ENCODE results near the gene BPI. TPM values are rescaled to one million over a fixed set of nuclear protein-coding genes. Genes with fewer than 3 reads are reported as not detected.

Gene BPI
- total and polyA plus RNA-seq, 2 donors (not counting 1 experiment from before 2014, with no cell fraction given), result 0.10 to 0.44 TPM

DNA sequence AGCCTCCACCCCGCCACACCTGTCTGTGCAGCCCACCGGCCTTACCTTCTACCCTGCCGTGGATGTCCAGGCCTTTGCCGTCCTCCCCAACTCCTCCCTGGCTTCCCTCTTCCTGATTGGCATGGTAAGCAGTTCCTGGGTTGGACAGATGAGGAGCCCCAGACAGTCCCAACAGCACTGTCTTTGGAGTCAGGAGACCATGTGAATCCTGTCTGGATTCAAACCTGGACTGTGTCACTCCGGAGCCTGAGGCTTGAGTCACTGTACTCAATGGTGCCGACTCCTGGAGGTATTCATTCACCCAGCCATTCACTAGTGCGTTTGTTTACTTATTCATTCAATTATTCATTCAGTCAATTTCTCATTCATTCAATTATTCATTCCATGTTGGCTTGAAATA, 22.4 kb downstream of the BPI start:
- TF ChIP-seq, protein P1, sequence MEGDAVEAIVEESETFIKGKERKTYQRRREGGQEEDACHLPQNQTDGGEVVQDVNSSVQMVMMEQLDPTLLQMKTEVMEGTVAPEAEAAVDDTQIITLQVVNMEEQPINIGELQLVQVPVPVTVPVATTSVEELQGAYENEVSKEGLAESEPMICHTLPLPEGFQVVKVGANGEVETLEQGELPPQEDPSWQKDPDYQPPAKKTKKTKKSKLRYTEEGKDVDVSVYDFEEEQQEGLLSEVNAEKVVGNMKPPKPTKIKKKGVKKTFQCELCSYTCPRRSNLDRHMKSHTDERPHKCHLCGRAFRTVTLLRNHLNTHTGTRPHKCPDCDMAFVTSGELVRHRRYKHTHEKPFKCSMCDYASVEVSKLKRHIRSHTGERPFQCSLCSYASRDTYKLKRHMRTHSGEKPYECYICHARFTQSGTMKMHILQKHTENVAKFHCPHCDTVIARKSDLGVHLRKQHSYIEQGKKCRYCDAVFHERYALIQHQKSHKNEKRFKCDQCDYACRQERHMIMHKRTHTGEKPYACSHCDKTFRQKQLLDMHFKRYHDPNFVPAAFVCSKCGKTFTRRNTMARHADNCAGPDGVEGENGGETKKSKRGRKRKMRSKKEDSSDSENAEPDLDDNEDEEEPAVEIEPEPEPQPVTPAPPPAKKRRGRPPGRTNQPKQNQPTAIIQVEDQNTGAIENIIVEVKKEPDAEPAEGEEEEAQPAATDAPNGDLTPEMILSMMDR (IDR thresholded peaks at IDR 0.05), result no peak
- no peak for TF ChIP-seq EZH2 (IDR thresholded peaks at IDR 0.05; ENCODE audit: borderline replicate concordance, insufficient read depth, low read depth, low read length, poor library complexity, severe bottlenecking)
- Histone ChIP-seq H3K79me2 (ENCODE audit: control insufficient read depth, insufficient read depth, low read length) (no peaks in the 10 kb centered on the region), H2AFZ (ENCODE audit: insufficient read depth, low read depth, low read length, poor library complexity, severe bottlenecking) (no peak overlapping the region), H3K9me3 (ENCODE audit: control extremely low read depth in 1 of 3, control insufficient read depth in 2 of 3, insufficient read depth in 1 of 3, low read length in 2 of 3) (peaks cover 0 to 9% (median 2%) of the 10 kb centered on the region in 3 donors), H3K36me3 (replicated peaks in 1 of 2; ENCODE audit: control extremely low read depth in 1 of 2, control insufficient read depth in 1 of 2, extremely low read depth in 1 of 2, insufficient read depth in 2 of 2, low read length in 1 of 2) (no peaks in the 10 kb centered on the region), H3K4me1 (ENCODE audit: control insufficient read depth in 2 of 2, insufficient read depth in 2 of 2, low read length in 2 of 2) (no peaks in the 10 kb centered on the region), H3K4me2 (replicated peaks; ENCODE audit: low read depth, low read length, poor library complexity, severe bottlenecking) (no peak overlapping the region), H4K20me1 (ENCODE audit: control insufficient read depth, insufficient read depth, low read length, poor library complexity, severe bottlenecking) (no peaks in the 10 kb centered on the region), H3K9ac (ENCODE audit: low read length) (no peak overlapping the region), H3K27me3 (replicated peaks in 1 of 4; ENCODE audit: control extremely low read depth in 1 of 4, control insufficient read depth in 3 of 4, insufficient read depth in 4 of 4, low read length in 3 of 4) (peaks cover 0 to 11% (median 0%) of the 10 kb centered on the region in 4 experiments), H3K4me3 (ENCODE audit: control extremely low read depth in 1 of 5, extremely low read depth in 1 of 5, insufficient read depth in 1 of 5, low read depth in 2 of 5, low read length in 4 of 5) (no peak overlapping the region), H3K27ac (ENCODE audit: low read length in 2 of 2) (no peak overlapping the region)
- H3K4me3 Mint-ChIP-seq, result no peak overlapping the region
- no peak overlapping the region for H3K27ac Mint-ChIP-seq
- peaks cover 20% of the 10 kb centered on the region for H3K27me3 Mint-ChIP-seq
- H3K9me3 Mint-ChIP-seq (ENCODE audit: insufficient read depth), result peaks cover 10% of the 10 kb centered on the region
- H3K4me1 Mint-ChIP-seq, result no peaks in the 10 kb centered on the region
- 93% methylated on average over 6 of the region's 7 CpGs for WGBS (ENCODE audit: insufficient coverage)
- intact Hi-C loops (cut with micrococcal nuclease), result no loop called here
- ATAC-seq (ENCODE audit: low read depth), result no peak
- CTCF ChIA-PET, result no interaction called here
- DNase-seq, result no peak
- POLR2A ChIA-PET, result no interaction called here

DNA sequence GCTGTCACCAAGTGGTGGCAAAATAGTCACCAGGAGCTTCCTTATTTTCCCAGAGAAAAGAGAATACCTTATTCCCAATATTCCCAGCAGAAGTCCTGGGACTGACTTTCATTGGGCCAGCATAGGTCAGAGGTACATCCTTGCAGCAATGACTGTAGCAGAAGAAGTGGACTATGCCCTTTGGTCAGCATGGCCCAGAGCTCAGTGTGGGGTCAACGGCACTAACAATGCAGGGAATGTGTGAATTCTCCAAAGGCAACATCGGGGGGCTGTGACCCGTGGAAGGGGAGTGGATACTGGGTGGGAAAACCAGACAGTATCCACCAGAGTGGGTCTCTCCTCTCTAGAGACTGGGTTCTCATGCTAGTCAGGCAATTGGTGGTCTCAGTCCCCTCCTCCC, 26.7 kb downstream of the BPI start:
- Histone ChIP-seq H3K4me3 (ENCODE audit: control extremely low read depth in 1 of 5, extremely low read depth in 1 of 5, insufficient read depth in 1 of 5, low read depth in 2 of 5, low read length in 4 of 5) (no peak overlapping the region), H3K27me3 (replicated peaks in 1 of 4; ENCODE audit: control extremely low read depth in 1 of 4, control insufficient read depth in 3 of 4, insufficient read depth in 4 of 4, low read length in 3 of 4) (peaks cover 0 to 11% (median 0%) of the 10 kb centered on the region in 4 experiments), H3K79me2 (ENCODE audit: control insufficient read depth, insufficient read depth, low read length) (no peaks in the 10 kb centered on the region), H2AFZ (ENCODE audit: insufficient read depth, low read depth, low read length, poor library complexity, severe bottlenecking) (no peak overlapping the region), H3K9me3 (ENCODE audit: control extremely low read depth in 1 of 3, control insufficient read depth in 2 of 3, insufficient read depth in 1 of 3, low read length in 2 of 3) (peaks cover 0 to 15% (median 2%) of the 10 kb centered on the region in 3 donors), H3K36me3 (replicated peaks in 1 of 2; ENCODE audit: control extremely low read depth in 1 of 2, control insufficient read depth in 1 of 2, extremely low read depth in 1 of 2, insufficient read depth in 2 of 2, low read length in 1 of 2) (no peaks in the 10 kb centered on the region), H3K4me1 (ENCODE audit: control insufficient read depth in 2 of 2, insufficient read depth in 2 of 2, low read length in 2 of 2) (no peaks in the 10 kb centered on the region), H3K4me2 (replicated peaks; ENCODE audit: low read depth, low read length, poor library complexity, severe bottlenecking) (no peak overlapping the region), H3K27ac (ENCODE audit: low read length in 2 of 2) (no peak overlapping the region), H4K20me1 (ENCODE audit: control insufficient read depth, insufficient read depth, low read length, poor library complexity, severe bottlenecking) (no peaks in the 10 kb centered on the region), H3K9ac (ENCODE audit: low read length) (no peak overlapping the region)
- no peak for ATAC-seq (ENCODE audit: low read depth)
- peaks cover 7% of the 10 kb centered on the region for H3K9me3 Mint-ChIP-seq (ENCODE audit: insufficient read depth)
- no peak overlapping the region for H3K4me3 Mint-ChIP-seq
- CTCF ChIA-PET, result interaction anchor here (1.4 kb wide), 1 partner anchor 9 kb away, joined by 3 read pairs; no protein-coding TSS in a partner anchor
- intact Hi-C loops (cut with micrococcal nuclease), result no loop called here
- TF ChIP-seq, protein P1 (IDR thresholded peaks at IDR 0.05), result no peak
- no peak for TF ChIP-seq EZH2 (IDR thresholded peaks at IDR 0.05; ENCODE audit: borderline replicate concordance, insufficient read depth, low read depth, low read length, poor library complexity, severe bottlenecking)
- no peak for DNase-seq
- peaks cover 24% of the 10 kb centered on the region for H3K27me3 Mint-ChIP-seq
- POLR2A ChIA-PET, result no interaction called here
- H3K4me1 Mint-ChIP-seq, result no peaks in the 10 kb centered on the region
- no peak overlapping the region for H3K27ac Mint-ChIP-seq
- WGBS (ENCODE audit: insufficient coverage), result 63% methylated on average over 3 of the region's 3 CpGs

All from B cell (primary cell).